Astrocyte (in vitro differentiated cells and primary cell): Measurements from ENCODE around the gene C6orf58.
A peak's percentile ranks its signal among the peaks of the same experiment; 100 is the strongest.

Source experiments
- CTCF ChIP-seq: IDR thresholded peaks from 2 replicates; pipeline ENCODE4 v1.5.1; 2011; ENCODE audit warnings: low read depth, mild to moderate bottlenecking, inconsistent platforms, low read length, moderate library complexity; ENCODE audit not compliant: insufficient read depth
- EZH2 ChIP-seq: IDR thresholded peaks from 2 replicates; pipeline ENCODE4 v1.6.1; 2012; ENCODE audit warnings: mild to moderate bottlenecking, low read length, inconsistent platforms; ENCODE audit not compliant: insufficient read depth

- TF ChIP-seq CTCF (peak; percentile 29), EZH2 (no peak)
Observed at GRCh38 chr6:127606131-127606562, 29.2 kb downstream of the C6orf58 start.
